ENCODE data around the gene MUC6.

Gene MUC6

DNA sequence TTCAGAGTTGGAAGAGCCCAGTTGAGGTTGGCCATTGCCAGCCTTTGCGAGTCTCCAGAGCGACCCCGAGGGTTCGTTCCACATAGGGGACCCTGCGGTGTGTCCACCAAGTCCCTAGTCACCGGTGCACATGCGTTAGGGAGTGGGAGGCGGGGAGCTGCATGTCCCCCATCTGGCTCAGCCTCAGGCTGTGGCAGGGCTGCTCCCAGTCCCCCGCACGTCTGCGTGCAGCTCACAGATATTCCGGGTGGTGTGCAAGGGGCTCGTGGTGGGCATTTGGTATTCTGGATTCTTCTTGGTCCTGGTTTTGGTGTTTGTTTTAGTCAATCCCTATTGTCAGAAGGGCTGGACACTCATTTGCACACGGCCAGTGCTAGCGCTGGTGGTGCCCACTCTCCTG lies 48.8 kb downstream of the MUC6 start:
- TF ChIP-seq SIN3A (IDR thresholded peaks at IDR 0.05; ENCODE audit: borderline replicate concordance, insufficient read depth, low read length) = no peak
- TF ChIP-seq POLR2AphosphoS5 (IDR thresholded peaks at IDR 0.05; ENCODE audit: low read depth, low read length) = no peak
- TF ChIP-seq TAF1 (IDR thresholded peaks at IDR 0.05; ENCODE audit: borderline replicate concordance, insufficient read depth, low read length) = no peak
- TF ChIP-seq, protein P1, sequence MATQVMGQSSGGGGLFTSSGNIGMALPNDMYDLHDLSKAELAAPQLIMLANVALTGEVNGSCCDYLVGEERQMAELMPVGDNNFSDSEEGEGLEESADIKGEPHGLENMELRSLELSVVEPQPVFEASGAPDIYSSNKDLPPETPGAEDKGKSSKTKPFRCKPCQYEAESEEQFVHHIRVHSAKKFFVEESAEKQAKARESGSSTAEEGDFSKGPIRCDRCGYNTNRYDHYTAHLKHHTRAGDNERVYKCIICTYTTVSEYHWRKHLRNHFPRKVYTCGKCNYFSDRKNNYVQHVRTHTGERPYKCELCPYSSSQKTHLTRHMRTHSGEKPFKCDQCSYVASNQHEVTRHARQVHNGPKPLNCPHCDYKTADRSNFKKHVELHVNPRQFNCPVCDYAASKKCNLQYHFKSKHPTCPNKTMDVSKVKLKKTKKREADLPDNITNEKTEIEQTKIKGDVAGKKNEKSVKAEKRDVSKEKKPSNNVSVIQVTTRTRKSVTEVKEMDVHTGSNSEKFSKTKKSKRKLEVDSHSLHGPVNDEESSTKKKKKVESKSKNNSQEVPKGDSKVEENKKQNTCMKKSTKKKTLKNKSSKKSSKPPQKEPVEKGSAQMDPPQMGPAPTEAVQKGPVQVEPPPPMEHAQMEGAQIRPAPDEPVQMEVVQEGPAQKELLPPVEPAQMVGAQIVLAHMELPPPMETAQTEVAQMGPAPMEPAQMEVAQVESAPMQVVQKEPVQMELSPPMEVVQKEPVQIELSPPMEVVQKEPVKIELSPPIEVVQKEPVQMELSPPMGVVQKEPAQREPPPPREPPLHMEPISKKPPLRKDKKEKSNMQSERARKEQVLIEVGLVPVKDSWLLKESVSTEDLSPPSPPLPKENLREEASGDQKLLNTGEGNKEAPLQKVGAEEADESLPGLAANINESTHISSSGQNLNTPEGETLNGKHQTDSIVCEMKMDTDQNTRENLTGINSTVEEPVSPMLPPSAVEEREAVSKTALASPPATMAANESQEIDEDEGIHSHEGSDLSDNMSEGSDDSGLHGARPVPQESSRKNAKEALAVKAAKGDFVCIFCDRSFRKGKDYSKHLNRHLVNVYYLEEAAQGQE (IDR thresholded peaks at IDR 0.05; ENCODE audit: insufficient read depth in 1 of 2, low read depth in 2 of 2, low read length in 2 of 2) = no peak

DNA sequence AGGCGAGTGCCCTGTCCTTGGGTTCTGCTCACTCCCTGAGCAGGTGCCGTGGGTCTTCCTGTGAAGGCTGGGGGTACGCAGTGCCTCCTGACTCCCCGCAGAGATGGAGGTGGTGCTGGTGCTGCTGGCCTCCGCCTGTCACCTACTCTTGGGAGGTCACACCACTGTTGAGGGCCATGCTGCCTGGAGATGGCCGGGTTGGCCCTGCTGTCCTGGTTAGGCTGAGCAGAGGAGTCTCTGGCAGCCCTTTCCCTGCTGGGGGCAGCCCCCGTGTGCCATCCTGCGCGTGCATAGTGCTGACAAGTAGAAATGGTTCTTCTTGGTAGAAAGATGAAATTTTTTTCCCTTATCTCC lies 49.6 kb downstream of the MUC6 start:
- no peak for TF ChIP-seq FOXP2 (optimal IDR thresholded peaks at IDR 0.05; ENCODE audit: borderline replicate concordance, extremely low read depth, extremely low read length, insufficient read depth)
- no peak for TF ChIP-seq POLR2AphosphoS5 (IDR thresholded peaks at IDR 0.05; ENCODE audit: low read depth, low read length)
- TF ChIP-seq, protein P1 (IDR thresholded peaks at IDR 0.05; ENCODE audit: insufficient read depth in 1 of 2, low read depth in 2 of 2, low read length in 2 of 2) = no peak
- no peak for TF ChIP-seq TAF1 (IDR thresholded peaks at IDR 0.05; ENCODE audit: borderline replicate concordance, insufficient read depth, low read length)
- no peak for TF ChIP-seq SIN3A (IDR thresholded peaks at IDR 0.05; ENCODE audit: borderline replicate concordance, insufficient read depth, low read length)

DNA sequence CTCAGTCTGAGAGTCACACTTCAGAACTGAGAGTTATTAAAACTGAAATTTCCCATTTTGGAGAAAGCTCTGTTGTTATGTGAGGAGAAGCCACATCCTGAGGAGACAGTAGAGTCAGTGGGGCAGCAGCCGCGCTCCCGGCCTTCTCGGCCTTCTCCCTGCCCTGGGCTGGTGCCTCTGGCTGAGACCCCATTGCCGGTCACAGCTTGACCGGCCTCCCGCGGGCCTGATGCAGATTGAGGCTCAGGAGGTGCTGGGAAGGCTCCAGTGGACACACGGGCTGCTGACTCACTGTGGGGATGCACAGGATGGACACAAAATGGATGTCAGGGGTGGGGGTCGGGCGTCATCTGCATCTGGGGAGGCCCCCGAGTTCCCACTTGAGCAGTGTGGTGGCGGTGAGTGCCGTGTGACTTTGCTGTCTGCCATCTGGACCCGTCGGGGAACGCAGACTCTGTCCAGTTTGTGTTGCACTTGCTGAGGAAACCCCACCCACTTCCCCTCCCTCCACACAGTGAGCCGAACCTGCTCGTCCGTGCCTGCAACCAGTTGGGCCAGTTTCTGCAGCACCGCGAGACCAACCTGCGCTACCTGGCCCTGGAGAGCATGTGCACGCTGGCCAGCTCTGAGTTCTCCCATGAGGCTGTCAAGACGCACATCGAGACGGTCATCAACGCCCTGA lies 50.1 kb downstream of the MUC6 start:
- no peak for TF ChIP-seq FOXP2 (optimal IDR thresholded peaks at IDR 0.05; ENCODE audit: borderline replicate concordance, extremely low read depth, extremely low read length, insufficient read depth)
- no peak for TF ChIP-seq SIN3A (IDR thresholded peaks at IDR 0.05; ENCODE audit: borderline replicate concordance, insufficient read depth, low read length)
- TF ChIP-seq, protein P1 (IDR thresholded peaks at IDR 0.05; ENCODE audit: insufficient read depth in 1 of 2, low read depth in 2 of 2, low read length in 2 of 2) = no peak
- TF ChIP-seq TAF1 (IDR thresholded peaks at IDR 0.05; ENCODE audit: borderline replicate concordance, insufficient read depth, low read length) = no peak
- TF ChIP-seq POLR2AphosphoS5 (IDR thresholded peaks at IDR 0.05; ENCODE audit: low read depth, low read length) = no peak

DNA sequence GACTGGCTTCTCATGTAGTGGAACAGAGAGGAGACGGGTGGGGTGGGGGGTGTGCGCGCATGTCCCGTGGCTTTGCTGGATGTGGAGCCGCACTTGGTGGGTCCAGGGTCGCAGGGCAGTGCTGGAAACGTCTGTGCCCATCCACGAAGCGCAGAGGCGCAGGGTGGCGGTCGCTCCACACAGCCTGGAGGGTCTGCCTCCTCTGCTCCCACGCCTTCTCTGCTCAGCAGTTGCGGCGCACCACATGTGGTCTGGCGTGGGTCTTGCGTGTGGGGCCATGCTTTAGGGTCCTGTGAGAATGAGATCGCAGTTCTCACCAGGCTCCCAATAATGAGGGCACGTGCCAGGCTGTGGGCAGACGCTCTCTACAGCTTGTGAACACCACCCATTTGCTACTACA lies 50.7 kb downstream of the MUC6 start:
- TF ChIP-seq SIN3A (IDR thresholded peaks at IDR 0.05; ENCODE audit: borderline replicate concordance, insufficient read depth, low read length) = no peak
- no peak for TF ChIP-seq TAF1 (IDR thresholded peaks at IDR 0.05; ENCODE audit: borderline replicate concordance, insufficient read depth, low read length)
- TF ChIP-seq POLR2AphosphoS5 (IDR thresholded peaks at IDR 0.05; ENCODE audit: low read depth, low read length) = no peak
- TF ChIP-seq, protein P1 (IDR thresholded peaks at IDR 0.05; ENCODE audit: insufficient read depth in 1 of 2, low read depth in 2 of 2, low read length in 2 of 2) = no peak
- TF ChIP-seq FOXP2 (optimal IDR thresholded peaks at IDR 0.05; ENCODE audit: borderline replicate concordance, extremely low read depth, extremely low read length, insufficient read depth) = no peak

DNA sequence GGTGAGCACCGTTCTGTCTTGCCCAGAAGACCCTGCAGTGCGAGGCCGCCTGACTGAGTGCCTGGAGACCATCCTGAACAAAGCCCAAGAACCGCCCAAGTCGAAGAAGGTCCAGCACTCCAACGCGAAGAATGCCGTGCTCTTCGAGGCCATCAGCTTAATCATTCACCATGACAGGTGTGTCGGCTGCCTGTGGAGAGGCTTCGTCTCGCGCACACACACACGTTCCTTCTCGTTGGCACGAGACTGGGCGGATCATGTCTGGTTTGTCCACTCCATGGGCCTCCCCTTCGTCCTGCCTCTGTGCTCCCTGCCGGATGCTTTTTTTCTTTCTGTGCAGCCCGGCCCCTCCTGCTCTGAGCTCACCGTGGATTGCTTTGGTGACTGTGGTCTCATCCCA lies 51.1 kb downstream of the MUC6 start:
- no peak for TF ChIP-seq FOXP2 (optimal IDR thresholded peaks at IDR 0.05; ENCODE audit: borderline replicate concordance, extremely low read depth, extremely low read length, insufficient read depth)
- TF ChIP-seq TAF1 (IDR thresholded peaks at IDR 0.05; ENCODE audit: borderline replicate concordance, insufficient read depth, low read length) = no peak
- no peak for TF ChIP-seq SIN3A (IDR thresholded peaks at IDR 0.05; ENCODE audit: borderline replicate concordance, insufficient read depth, low read length)
- TF ChIP-seq POLR2AphosphoS5 (IDR thresholded peaks at IDR 0.05; ENCODE audit: low read depth, low read length) = no peak
- TF ChIP-seq, protein P1 (IDR thresholded peaks at IDR 0.05; ENCODE audit: insufficient read depth in 1 of 2, low read depth in 2 of 2, low read length in 2 of 2) = no peak

Data from PFSK-1 (cell line).